ENCODE measurements around the gene CMBL. TPM values are rescaled to one million over a fixed set of nuclear protein-coding genes. Genes with fewer than 3 reads are reported as not detected.
"Not testable (repeated sequence)": the region's sequence is repeated elsewhere in the genome, so short reads cannot be mapped to it uniquely, and the experiment has no call there.

The CMBL gene
- polyA plus RNA-seq, 6 donors from 2014 or later, result not detected

GRCh38 chr5:10310835-10311570, 3.3 kb upstream of the CMBL start:
- not testable (repeated sequence) for H3K4me3 Mint-ChIP-seq; DNase-seq; H3K9me3 Mint-ChIP-seq; H3K36me3 Mint-ChIP-seq; ATAC-seq (ENCODE audit: low read depth in 2 of 2)
- Mint-ChIP-seq H3K27ac (peak overlapping the region in 1 of 6 donors; percentile 77), H3K4me1 (peaks cover 7 to 10% (median 7%) of the 10 kb centered on the region in 3 donors), H3K27me3 (peaks cover 22 to 40% (median 29%) of the 10 kb centered on the region in 3 donors)

- ATAC-seq (ENCODE audit: low read depth in 2 of 2), result no peak
- peaks cover 0 to 8% of the 10 kb centered on the region in 2 donors for H3K36me3 Mint-ChIP-seq
- H3K9me3 Mint-ChIP-seq, result no peaks in the 10 kb centered on the region
- H3K4me3 Mint-ChIP-seq, result no peak overlapping the region
- H3K27me3 Mint-ChIP-seq, result peaks cover 21 to 48% (median 32%) of the 10 kb centered on the region in 3 donors
- H3K4me1 Mint-ChIP-seq, result peaks cover 7 to 10% (median 7%) of the 10 kb centered on the region in 3 donors
- DNase-seq, result no peak
- no peak overlapping the region for H3K27ac Mint-ChIP-seq
Measured at GRCh38 chr5:10310066-10310779, 2.5 kb upstream of the CMBL start.

- no peak overlapping the region for H3K27ac Mint-ChIP-seq
- ATAC-seq (ENCODE audit: low read depth in 2 of 2), result no peak
- peaks cover 0 to 8% of the 10 kb centered on the region in 2 donors for H3K36me3 Mint-ChIP-seq
- no peaks in the 10 kb centered on the region for H3K9me3 Mint-ChIP-seq
- peak overlapping the region in 6 of 8 donors; percentile 7 to 80 (median 40) for H3K4me3 Mint-ChIP-seq
- H3K27me3 Mint-ChIP-seq, result peaks cover 25 to 53% (median 37%) of the 10 kb centered on the region in 3 donors
- no peak for DNase-seq
- H3K4me1 Mint-ChIP-seq, result peaks cover 7 to 10% (median 7%) of the 10 kb centered on the region in 3 donors
Measured at GRCh38 chr5:10308844-10309243, 1.1 kb upstream of the CMBL start.

- Mint-ChIP-seq H3K4me1 (peaks cover 7 to 10% (median 7%) of the 10 kb centered on the region in 3 donors), H3K9me3 (no peaks in the 10 kb centered on the region), H3K27me3 (peaks cover 19 to 50% (median 37%) of the 10 kb centered on the region in 3 donors), H3K36me3 (peaks cover 0 to 8% of the 10 kb centered on the region in 2 donors), H3K27ac (no peak overlapping the region), H3K4me3 (peak overlapping the region; percentile 41 to 89 (median 86))
- DNase-seq (no peak), ATAC-seq (ENCODE audit: low read depth in 2 of 2) (no peak)
Measured at GRCh38 chr5:10306806-10307205, 896 bp downstream of the CMBL start.

GRCh38 chr5:10306114-10306513, 1.6 kb downstream of the CMBL start:
- Mint-ChIP-seq H3K9me3 (no peaks in the 10 kb centered on the region), H3K36me3 (peaks cover 0 to 8% of the 10 kb centered on the region in 2 donors), H3K27me3 (peaks cover 15 to 43% (median 37%) of the 10 kb centered on the region in 3 donors), H3K4me1 (peaks cover 7 to 10% (median 7%) of the 10 kb centered on the region in 3 donors), H3K4me3 (peak overlapping the region in 3 of 8 donors; percentile 29 to 72 (median 48)), H3K27ac (no peak overlapping the region)
- no peak for ATAC-seq (ENCODE audit: low read depth in 2 of 2)
- DNase-seq, result no peak

GRCh38 chr5:10304932-10305331, 2.8 kb downstream of the CMBL start:
- Mint-ChIP-seq H3K9me3 (no peaks in the 10 kb centered on the region), H3K27ac (no peak overlapping the region), H3K4me1 (peaks cover 7 to 10% (median 7%) of the 10 kb centered on the region in 3 donors), H3K4me3 (peak overlapping the region in 1 of 8 donors; percentile 27), H3K27me3 (peaks cover 15 to 40% (median 37%) of the 10 kb centered on the region in 3 donors), H3K36me3 (peaks cover 0 to 8% of the 10 kb centered on the region in 2 donors)
- no peak for DNase-seq
- no peak for ATAC-seq (ENCODE audit: low read depth in 2 of 2)

GRCh38 chr5:10303699-10304170, 4.0 kb downstream of the CMBL start:
- ATAC-seq (ENCODE audit: low read depth in 2 of 2) (no peak), DNase-seq (no peak)
- Mint-ChIP-seq H3K9me3 (no peaks in the 10 kb centered on the region), H3K4me1 (peaks cover 7 to 10% (median 7%) of the 10 kb centered on the region in 3 donors), H3K27ac (no peak overlapping the region), H3K4me3 (no peak overlapping the region), H3K36me3 (peaks cover 0 to 8% of the 10 kb centered on the region in 2 donors), H3K27me3 (peaks cover 15 to 35% (median 30%) of the 10 kb centered on the region in 3 donors)

- Mint-ChIP-seq H3K4me1 (peaks cover 7 to 10% (median 7%) of the 10 kb centered on the region in 3 donors), H3K27ac (no peak overlapping the region), H3K36me3 (peaks cover 0 to 8% of the 10 kb centered on the region in 2 donors), H3K4me3 (no peak overlapping the region), H3K27me3 (peaks cover 15 to 31% (median 25%) of the 10 kb centered on the region in 3 donors), H3K9me3 (no peaks in the 10 kb centered on the region)
- no peak for DNase-seq
- no peak for ATAC-seq (ENCODE audit: low read depth in 2 of 2)
Measured at GRCh38 chr5:10303201-10303600, 4.5 kb downstream of the CMBL start.

- H3K4me3 Mint-ChIP-seq, result no peak overlapping the region
- H3K4me1 Mint-ChIP-seq, result peaks cover 0 to 4% (median under 1%) of the 10 kb centered on the region in 3 donors
Measured at GRCh38 chr5:10301842-10302610, 5.7 kb downstream of the CMBL start.

GRCh38 chr5:10301266-10301665, 6.4 kb downstream of the CMBL start:
- no peak overlapping the region for H3K27ac Mint-ChIP-seq
- no peaks in the 10 kb centered on the region for H3K9me3 Mint-ChIP-seq
- H3K4me3 Mint-ChIP-seq, result no peak overlapping the region
- H3K36me3 Mint-ChIP-seq, result no peaks in the 10 kb centered on the region
- H3K27me3 Mint-ChIP-seq, result peaks cover 5 to 33% (median 15%) of the 10 kb centered on the region in 3 donors
- ATAC-seq (ENCODE audit: low read depth in 2 of 2), result no peak
- DNase-seq, result no peak
- no peaks in the 10 kb centered on the region for H3K4me1 Mint-ChIP-seq

More at GRCh38 chr5:10301842-10302610, 5.7 kb downstream of the CMBL start:
- no peaks in the 10 kb centered on the region for H3K9me3 Mint-ChIP-seq
- H3K27me3 Mint-ChIP-seq, result peaks cover 11 to 33% (median 21%) of the 10 kb centered on the region in 3 donors
- H3K27ac Mint-ChIP-seq, result no peak overlapping the region
- ATAC-seq (ENCODE audit: low read depth in 2 of 2) (no peak), DNase-seq (no peak)
- H3K36me3 Mint-ChIP-seq, result peaks cover 0 to under 1% of the 10 kb centered on the region in 2 donors

GRCh38 chr5:10300246-10300645, 7.5 kb downstream of the CMBL start:
- Mint-ChIP-seq H3K9me3 (no peaks in the 10 kb centered on the region), H3K27ac (no peak overlapping the region), H3K27me3 (peaks cover 4 to 25% (median 9%) of the 10 kb centered on the region in 3 donors), H3K36me3 (no peaks in the 10 kb centered on the region), H3K4me1 (no peaks in the 10 kb centered on the region), H3K4me3 (no peak overlapping the region)
- ATAC-seq (ENCODE audit: low read depth in 2 of 2), result no peak
- no peak for DNase-seq

GRCh38 chr5:10297646-10298204, 10.0 kb downstream of the CMBL start:
- H3K27me3 Mint-ChIP-seq, result peaks cover 3 to 28% (median 4%) of the 10 kb centered on the region in 3 donors
- no peaks in the 10 kb centered on the region for H3K4me1 Mint-ChIP-seq
- no peak overlapping the region for H3K4me3 Mint-ChIP-seq
- no peak for ATAC-seq (ENCODE audit: low read depth in 2 of 2)
- no peaks in the 10 kb centered on the region for H3K36me3 Mint-ChIP-seq
- no peak for DNase-seq
- H3K9me3 Mint-ChIP-seq, result peaks cover 0 to 5% (median 0%) of the 10 kb centered on the region in 7 donors
- H3K27ac Mint-ChIP-seq, result no peak overlapping the region

Measured in naive B cell (primary cell).